GM19372 (cell line): Measurements from ENCODE around the gene NR1D2.
A peak's percentile ranks its signal among the peaks of the same experiment; 100 is the strongest.
"Not testable (repeated sequence)": the region's sequence is repeated elsewhere in the genome, so short reads cannot be mapped to it uniquely, and the experiment has no call there.

ENCODE experiments used
- ATAC-seq: cut with Tn5 transposase; IDR thresholded peaks from one replicate; pipeline ENCODE4 v1.9.1; 2021; ENCODE audit warnings: mild to moderate bottlenecking, low read depth, moderate library complexity; ENCODE audit not compliant: unreplicated experiment

Gene NR1D2

DNA sequence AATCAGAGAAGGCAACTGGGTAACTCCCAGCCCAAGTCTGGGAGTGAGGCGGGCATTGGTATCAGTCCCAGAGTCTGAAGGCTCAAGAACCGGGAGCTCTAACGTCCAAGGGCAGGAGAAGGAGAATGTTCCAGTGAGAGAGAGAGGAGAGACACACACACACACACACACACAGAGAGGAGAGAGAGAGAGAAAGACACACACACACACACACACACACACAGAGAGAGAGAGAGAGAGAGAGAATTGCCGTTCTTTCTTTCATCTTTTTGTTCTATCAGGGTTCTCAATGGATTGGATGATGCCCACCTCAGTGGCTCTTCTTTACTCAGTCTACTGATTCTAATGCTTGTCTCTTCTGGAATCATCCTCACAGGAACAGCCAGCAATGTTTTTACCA, 57.0 kb downstream of the NR1D2 start:
- no peak for ATAC-seq

DNA sequence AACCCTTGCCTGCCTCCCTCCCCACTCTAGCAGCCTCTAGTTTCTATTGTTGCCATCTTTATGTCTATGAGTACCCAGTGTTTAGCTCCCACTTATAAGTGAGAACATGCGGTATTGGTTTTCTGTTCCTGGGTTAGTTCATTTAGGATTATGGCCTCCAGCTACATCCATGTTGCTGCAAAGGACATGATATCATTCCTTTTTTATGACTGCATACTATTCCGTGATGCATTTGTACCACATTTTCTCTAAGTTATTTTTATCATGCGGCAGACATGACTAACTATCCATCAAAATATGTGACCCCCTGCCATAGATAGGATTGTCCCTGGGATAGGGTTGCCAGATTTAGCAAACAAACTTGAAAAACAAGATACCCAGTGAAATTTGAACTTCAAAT, 58.4 kb downstream of the NR1D2 start:
- ATAC-seq, result no peak

- ATAC-seq, result peak; percentile 74
Observed at GRCh38 chr3:24004171-24004938, 59.3 kb downstream of the NR1D2 start.

DNA sequence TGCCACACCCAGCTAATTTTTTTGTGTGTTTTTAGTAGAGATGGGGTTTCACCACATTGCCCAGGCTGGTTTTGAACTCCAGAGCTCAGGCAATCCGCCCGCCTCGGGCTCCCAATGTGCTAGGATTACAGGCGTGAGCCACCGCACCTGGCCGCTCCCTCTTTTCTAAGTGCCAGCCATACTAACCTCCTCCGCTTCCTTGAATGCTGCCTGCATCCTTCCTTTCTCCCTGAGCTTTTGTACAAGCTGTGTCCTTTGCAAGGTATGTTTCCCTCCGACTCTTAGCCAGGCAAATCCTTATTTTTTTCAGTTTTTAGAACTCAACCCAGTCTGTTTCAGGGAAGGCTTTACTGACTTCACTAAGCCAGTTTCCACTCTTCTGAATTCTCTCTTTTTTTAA, 60.6 kb downstream of the NR1D2 start:
- ATAC-seq, result no peak

GRCh38 chr3:24010834-24011233, 65.7 kb downstream of the NR1D2 start:
- not testable (repeated sequence) for ATAC-seq

DNA sequence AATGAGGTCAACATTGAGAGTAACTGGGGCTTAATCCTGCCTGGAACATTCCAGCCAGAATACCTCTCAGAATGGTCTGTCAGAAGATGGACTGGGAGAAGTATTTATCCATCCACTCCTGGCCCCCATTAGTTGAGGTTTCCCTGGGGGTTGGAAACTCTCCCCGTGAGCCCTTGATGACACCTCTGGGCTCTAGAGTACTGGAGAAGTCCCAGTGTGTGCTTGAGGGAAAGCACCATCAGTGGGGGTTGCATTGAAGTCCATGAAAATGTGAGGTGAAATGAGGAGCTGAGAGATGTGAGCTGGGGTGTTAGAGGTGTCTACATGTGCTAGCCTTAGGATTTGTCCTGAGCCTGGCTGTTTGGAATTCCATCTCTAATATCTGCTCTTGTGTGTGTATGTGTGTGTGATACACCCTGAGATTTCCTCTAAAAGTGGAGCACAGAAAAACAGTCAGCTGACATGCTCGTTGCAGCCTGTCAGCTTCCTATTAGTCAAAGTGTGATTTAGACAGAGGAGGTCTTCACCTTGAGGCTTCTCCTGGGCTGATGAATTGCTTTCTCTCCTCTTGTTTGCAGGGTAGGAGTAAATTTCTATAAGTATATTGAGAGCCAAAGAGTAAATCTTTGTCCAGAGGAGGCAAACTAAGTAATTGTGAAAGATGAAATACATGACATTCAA, 67.6 kb downstream of the NR1D2 start:
- no peak for ATAC-seq

GRCh38 chr3:24017305-24017704, 72.2 kb downstream of the NR1D2 start:
- no peak for ATAC-seq

GRCh38 chr3:24018784-24019570, 73.9 kb downstream of the NR1D2 start:
- ATAC-seq, result no peak

- ATAC-seq, result no peak
Observed at GRCh38 chr3:24019585-24019984, 74.5 kb downstream of the NR1D2 start.

DNA sequence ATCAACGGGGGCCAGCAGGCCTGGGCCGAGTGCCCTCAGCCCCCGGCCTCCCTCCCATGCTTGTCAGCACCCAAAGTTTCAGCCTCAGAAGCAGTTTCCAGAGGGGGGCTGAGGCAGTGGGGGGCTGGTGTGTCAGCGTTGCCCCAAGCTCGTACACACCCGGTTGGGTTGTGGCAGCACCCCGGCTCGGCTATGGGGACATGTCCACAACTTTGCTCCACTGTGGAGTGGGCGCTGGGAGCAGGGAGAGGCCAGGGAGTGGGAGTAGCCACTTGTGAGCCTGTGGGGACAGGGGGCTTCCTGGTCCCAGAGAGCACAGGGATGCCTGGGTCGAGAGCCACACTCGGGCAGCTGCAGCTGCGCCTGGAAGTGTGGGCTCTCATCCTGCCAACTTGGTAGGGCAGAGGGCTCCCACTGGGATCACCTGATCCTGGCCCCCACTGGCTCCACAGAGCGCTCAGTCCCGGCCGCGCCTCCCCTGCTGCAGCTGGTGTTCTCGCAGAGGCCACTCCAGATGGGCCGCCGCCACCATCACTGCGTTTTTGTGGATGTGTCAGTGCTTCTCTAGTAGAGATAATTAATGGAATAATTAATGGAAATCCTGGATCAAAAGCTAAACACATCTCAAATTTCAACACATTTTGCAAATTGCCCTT, 75.1 kb downstream of the NR1D2 start:
- ATAC-seq, result no peak

DNA sequence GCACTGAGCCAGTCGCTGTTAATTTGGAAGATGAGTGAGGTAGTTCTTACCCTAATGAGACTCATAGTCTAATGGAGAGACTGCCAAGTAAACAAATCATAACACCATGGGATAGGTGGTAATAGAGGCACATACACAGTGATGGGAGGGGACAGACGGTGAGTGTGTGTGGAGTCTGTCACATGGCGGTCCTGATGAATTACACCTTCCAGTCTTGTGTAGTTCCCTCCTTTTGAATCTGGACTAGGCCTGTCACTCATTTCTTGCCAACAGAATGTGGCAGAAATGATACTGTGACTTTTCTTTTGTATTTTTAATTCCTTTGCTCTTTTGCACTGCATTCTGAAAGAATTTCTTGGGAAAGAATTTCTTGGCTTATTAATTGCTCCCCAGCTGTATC, 78.1 kb downstream of the NR1D2 start:
- no peak for ATAC-seq

GRCh38 chr3:24025805-24026204, 80.7 kb downstream of the NR1D2 start:
- ATAC-seq, result no peak

DNA sequence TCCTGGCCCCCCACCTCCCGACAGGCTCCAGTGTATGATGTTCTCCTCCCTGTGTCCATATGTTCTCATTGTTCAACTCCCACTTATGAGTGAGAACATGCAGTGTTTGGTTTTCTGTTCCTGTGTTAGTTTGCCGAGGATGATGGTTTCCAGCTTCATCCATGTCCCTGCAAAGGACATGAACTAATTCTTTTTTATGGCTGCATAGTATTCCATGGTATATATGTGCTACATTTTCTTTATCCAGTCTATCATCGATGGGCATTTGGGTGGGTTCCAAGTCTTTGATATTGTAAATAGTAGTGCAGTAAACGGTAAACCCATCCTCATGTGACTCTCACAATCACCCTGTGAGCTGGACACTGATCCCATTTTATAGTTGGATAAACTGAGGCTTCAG, 81.6 kb downstream of the NR1D2 start:
- not testable (repeated sequence) for ATAC-seq

DNA sequence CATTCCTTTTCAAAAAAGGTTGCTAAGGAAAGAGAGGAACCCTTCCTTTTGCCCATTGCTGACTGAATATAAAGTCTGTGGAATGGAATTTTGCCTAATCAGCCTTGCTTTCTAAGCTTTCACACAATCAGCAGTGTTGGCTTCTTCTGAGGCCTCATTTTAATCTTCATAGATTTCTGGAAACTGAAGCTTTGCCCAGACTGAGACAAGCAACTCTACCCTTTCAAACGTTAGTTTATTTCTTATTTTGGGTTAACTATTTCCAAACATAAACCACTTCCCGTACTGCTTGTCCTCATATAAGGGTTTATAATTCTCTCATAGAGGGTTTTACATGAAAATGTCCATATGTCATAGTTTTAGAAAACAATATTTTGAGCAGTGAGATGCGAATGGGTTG, 82.9 kb downstream of the NR1D2 start:
- no peak for ATAC-seq
